ENCODE results near the gene NEURL3.

DNA sequence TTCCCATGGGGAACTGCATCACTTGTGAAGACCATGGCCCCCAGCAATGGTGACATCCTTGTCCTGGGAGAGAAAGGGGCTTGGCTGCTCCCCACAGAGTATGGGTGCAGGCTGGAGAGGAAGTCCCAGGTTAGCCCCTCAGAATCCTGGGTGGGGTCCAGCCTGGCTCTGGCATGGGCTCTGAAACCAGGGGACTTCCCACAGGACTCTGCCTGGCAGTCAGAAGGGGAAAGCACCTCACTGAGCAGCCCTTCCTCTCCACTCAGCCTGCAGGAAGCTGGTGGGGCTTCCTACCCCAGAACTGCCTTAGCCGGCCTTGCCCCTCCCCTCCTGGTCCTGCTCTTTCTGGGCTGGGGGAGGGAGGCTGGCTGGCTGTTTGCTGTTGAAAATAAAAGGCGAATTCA lies 3.7 kb downstream of the NEURL3 start:
- no peak for TF ChIP-seq POLR2A (IDR thresholded peaks at IDR 0.05; ENCODE audit: low read depth, low read length)
- TF ChIP-seq POLR2AphosphoS5 (IDR thresholded peaks at IDR 0.05; ENCODE audit: low read depth, low read length), result no peak
- TF ChIP-seq TAF1 (IDR thresholded peaks at IDR 0.05; ENCODE audit: borderline replicate concordance, low read depth, low read length), result no peak

Measured in GM12892 (cell line).